ENCODE data around the gene HSFX3. TPM values are rescaled to one million over a fixed set of nuclear protein-coding genes. Genes with fewer than 3 reads are reported as not detected.

The HSFX3 gene
- total and polyA plus RNA-seq, 2 of the 8 experiments (the other 6 are each of a cell fraction or from before 2014, with no cell fraction given): not detected

- no peak for TF ChIP-seq CHD7 (IDR thresholded peaks at IDR 0.05; ENCODE audit: insufficient replicate concordance, low read length)
Measured at GRCh38 chrX:149568701-149569296, 19.1 kb upstream of the HSFX3 start (continued).
